Esophagus squamous epithelium (tissue), 5 donors: ENCODE results near the gene TMCO5A. TPM values are rescaled to one million over a fixed set of nuclear protein-coding genes. Genes with fewer than 3 reads are reported as not detected.

Experiments used
- DNase-seq: peaks from one replicate; lab custom pipeline; 2025; lab: John Stamatoyannopoulos, UW
- H3K27ac ChIP-seq, 4 donors: fragments of 200-600 bp; sonication (generic); one replicate each; pipeline ENCODE4 v1.5.1; 2016 to 2019; ENCODE audit warnings: mild to moderate bottlenecking in 1 of 4
- H3K27me3 ChIP-seq, 4 donors: fragments of 200-600 bp; sonication (generic); 1 replicate in 3 of 4; 2 replicates in 1 of 4; pipeline versions ENCODE4 v1.5.1 to v1.6.0; 2017 to 2021; ENCODE audit warnings: antibody characterized with exemption in 1 of 4
- H3K36me3 ChIP-seq, 3 donors: fragments of 200-600 bp; sonication (generic); one replicate each; pipeline ENCODE4 v1.5.1; 2016 to 2019
- H3K4me1 ChIP-seq, 3 donors: fragments of 200-600 bp; sonication (generic); one replicate each; pipeline ENCODE4 v1.5.1; 2017 to 2019
- H3K4me3 ChIP-seq, 4 donors: fragments of 200-600 bp; sonication (generic); 1 replicate in 3 of 4; 2 replicates in 1 of 4; pipeline ENCODE4 v1.5.1; 2016 to 2019; ENCODE audit warnings: mild to moderate bottlenecking in 2 of 4, moderate library complexity in 1 of 4
- H3K9me3 ChIP-seq, 3 donors: fragments of 200-600 bp; sonication (generic); one replicate each; pipeline ENCODE4 v1.5.1; 2016 to 2019
- CTCF ChIP-seq, 6 experiments: fragments of 450-650 bp in 4 of 6; fragments of 200-600 bp in 2 of 6; sonication (generic) in 2 of 6; IDR thresholded peaks; one replicate each; pipeline ENCODE4 v1.5.1; 2016 to 2019; ENCODE audit warnings: antibody characterized with exemption in 6 of 6, mild to moderate bottlenecking in 4 of 6, moderate library complexity in 4 of 6
- POLR2A ChIP-seq, 4 donors: fragments of 450-650 bp; IDR thresholded peaks; one replicate each; pipeline ENCODE4 v1.6.1; 2017; ENCODE audit warnings: antibody characterized with exemption in 4 of 4, mild to moderate bottlenecking in 4 of 4, moderate library complexity in 3 of 4
- WGBS, 2 donors: methylation state at CpG; one replicate each; pipeline ENCODE4 v1.1.5; 2018; 5-methylcytosine and 5-hydroxymethylcytosine counted together
- intact Hi-C: fragments of 100-400 bp; cut with DNase I; formaldehyde crosslinking; loops from one replicate; pipeline ENCODE4 v1.15.0; 2022
- total RNA-seq, 4 donors: library from RNA; depleted of rRNA; stranded (reverse); fragments of >200 nt; gene quantifications; one replicate each; pipeline ENCODE4 v1.1.0, GENCODE V29; 2016
- donor health status: DM: yes; HTN: yes; CAD: no.

The TMCO5A gene
- total RNA-seq, 4 donors from 2014 or later: not detected

GRCh38 chr15:37967788-37968187 is 33.3 kb downstream of the TMCO5A start:
- H3K36me3 ChIP-seq: no peaks in the 10 kb centered on the region
- intact Hi-C loops: no loop called here
- no peaks in the 10 kb centered on the region for H3K27me3 ChIP-seq
- TF ChIP-seq POLR2A (IDR thresholded peaks at IDR 0.05): no peak
- TF ChIP-seq CTCF (IDR thresholded peaks at IDR 0.05): no peak
- WGBS, 2 donors: 25 to 54% methylated on average over 1 of the region's 1 CpG
- H3K4me3 ChIP-seq: no peak overlapping the region
- DNase-seq: no peak
- H3K9me3 ChIP-seq: peaks cover 0 to under 1% (median 0%) of the 10 kb centered on the region in 3 donors
- no peaks in the 10 kb centered on the region for H3K4me1 ChIP-seq
- no peak overlapping the region for H3K27ac ChIP-seq

DNA sequence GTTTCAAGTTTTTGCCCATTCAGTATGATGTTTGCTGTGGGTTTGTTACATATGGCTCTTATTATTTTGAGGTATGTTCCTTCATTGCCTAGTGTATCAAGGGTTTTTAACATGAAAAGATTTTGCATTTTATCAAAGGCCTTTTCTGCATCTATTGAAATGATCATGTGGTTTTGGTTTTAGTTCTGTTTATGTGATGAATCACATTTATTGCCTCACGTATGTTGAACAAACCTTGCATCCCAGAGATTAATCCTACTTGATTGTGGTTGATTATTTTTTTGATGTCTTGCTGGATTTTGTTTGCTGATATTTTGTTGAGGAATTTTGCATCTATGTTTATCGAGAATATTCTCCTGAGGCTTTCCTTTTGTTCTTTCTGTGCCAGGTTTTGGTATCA is 39.4 kb downstream of the TMCO5A start:
- Histone ChIP-seq H3K4me1 (peaks cover 0 to 4% (median 0%) of the 10 kb centered on the region in 3 donors), H3K9me3 (peaks cover 0 to 5% (median 0%) of the 10 kb centered on the region in 3 donors), H3K4me3 (no peak overlapping the region), H3K27me3 (peaks cover 0 to 5% (median 0%) of the 10 kb centered on the region in 4 donors), H3K27ac (no peak overlapping the region), H3K36me3 (no peaks in the 10 kb centered on the region)
- intact Hi-C loops: no loop called here
- 41 to 51% methylated on average over 2 of the region's 2 CpGs for WGBS, 2 donors
- DNase-seq: no peak
- TF ChIP-seq CTCF (IDR thresholded peaks at IDR 0.05) (no peak), POLR2A (IDR thresholded peaks at IDR 0.05) (no peak)

- Histone ChIP-seq H3K27ac (no peak overlapping the region), H3K27me3 (peaks cover 0 to 5% (median 0%) of the 10 kb centered on the region in 4 donors), H3K4me3 (no peak overlapping the region), H3K9me3 (peaks cover 0 to under 1% (median 0%) of the 10 kb centered on the region in 3 donors), H3K36me3 (no peaks in the 10 kb centered on the region), H3K4me1 (peaks cover 0 to 4% (median 0%) of the 10 kb centered on the region in 3 donors)
- intact Hi-C loops: no loop called here
- TF ChIP-seq POLR2A (IDR thresholded peaks at IDR 0.05): no peak
- TF ChIP-seq CTCF (IDR thresholded peaks at IDR 0.05): no peak
- 38 to 83% methylated on average over 1 of the region's 4 CpGs for WGBS, 2 donors
- DNase-seq: no peak
Measured at GRCh38 chr15:37978231-37978630, 43.8 kb downstream of the TMCO5A start.

- Histone ChIP-seq H3K27me3 (peaks cover 0 to 5% (median 0%) of the 10 kb centered on the region in 4 donors), H3K4me1 (no peaks in the 10 kb centered on the region), H3K9me3 (no peaks in the 10 kb centered on the region), H3K4me3 (no peak overlapping the region), H3K27ac (no peak overlapping the region), H3K36me3 (no peaks in the 10 kb centered on the region)
- TF ChIP-seq POLR2A (IDR thresholded peaks at IDR 0.05) (no peak), CTCF (IDR thresholded peaks at IDR 0.05) (no peak)
- intact Hi-C loops: no loop called here
- DNase-seq: no peak
- WGBS, 2 donors: 76 to 79% methylated on average over 5 to 7 of the region's 11 CpGs
Measured at GRCh38 chr15:37979671-37980409, 45.4 kb downstream of the TMCO5A start.

GRCh38 chr15:37981201-37981600 is 46.8 kb downstream of the TMCO5A start:
- TF ChIP-seq CTCF (IDR thresholded peaks at IDR 0.05) (no peak), POLR2A (IDR thresholded peaks at IDR 0.05) (no peak)
- Histone ChIP-seq H3K36me3 (no peaks in the 10 kb centered on the region), H3K4me3 (no peak overlapping the region), H3K27me3 (peaks cover 0 to 5% (median 0%) of the 10 kb centered on the region in 4 donors), H3K4me1 (no peaks in the 10 kb centered on the region), H3K27ac (no peak overlapping the region), H3K9me3 (no peaks in the 10 kb centered on the region)
- DNase-seq: no peak
- WGBS, 2 donors: 68 to 81% methylated on average over 5 of the region's 5 CpGs
- intact Hi-C loops: no loop called here
